NCI-H2081 (cell line): ENCODE results near the gene RINT1.

Experiments used
- DNase-seq, 2 experiments: peaks; one replicate each; lab custom pipeline; 2025; lab: John Stamatoyannopoulos, UW

The RINT1 gene

GRCh38 chr7:105599551-105599950, 67.5 kb downstream of the RINT1 start:
- no peak for DNase-seq

DNA sequence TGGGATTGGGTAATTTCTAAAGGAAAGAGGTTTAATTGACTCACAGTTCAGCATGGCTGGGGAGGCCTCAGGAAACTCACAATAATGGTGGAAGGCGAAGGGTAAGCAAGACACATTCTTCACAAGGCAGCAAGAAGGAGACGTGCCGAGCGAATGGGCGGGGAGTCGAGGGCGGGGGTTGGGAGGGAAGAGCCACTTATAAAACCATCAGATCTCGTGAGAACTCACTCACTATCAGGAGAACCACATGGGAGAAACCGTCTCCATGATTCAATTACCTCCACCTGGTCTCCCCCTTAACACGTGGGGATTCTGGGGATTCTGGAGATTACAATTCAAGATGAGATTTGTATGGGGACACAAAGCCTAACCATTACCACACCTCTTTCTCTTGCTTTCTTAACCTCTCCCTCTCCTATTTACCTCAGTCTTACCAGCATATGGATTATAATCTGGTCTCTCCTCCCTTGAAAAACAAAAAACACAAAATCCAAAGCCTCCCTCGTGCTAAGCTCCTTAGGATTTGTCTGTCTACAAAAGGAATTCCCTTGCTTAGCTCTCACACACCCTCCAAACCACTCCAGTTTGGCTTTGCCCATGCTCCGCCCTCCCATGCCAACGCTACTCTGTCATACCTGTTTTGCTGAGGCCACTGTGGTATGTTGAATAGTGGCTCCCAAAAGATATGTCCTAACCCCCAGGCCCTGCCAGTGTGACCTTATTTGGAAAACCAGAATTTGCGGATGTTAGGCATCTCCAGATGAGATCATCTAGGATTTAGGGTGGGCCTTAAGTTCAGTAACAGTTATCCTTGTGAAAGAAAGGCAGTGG, 68.9 kb downstream of the RINT1 start:
- DNase-seq: no peak

DNA sequence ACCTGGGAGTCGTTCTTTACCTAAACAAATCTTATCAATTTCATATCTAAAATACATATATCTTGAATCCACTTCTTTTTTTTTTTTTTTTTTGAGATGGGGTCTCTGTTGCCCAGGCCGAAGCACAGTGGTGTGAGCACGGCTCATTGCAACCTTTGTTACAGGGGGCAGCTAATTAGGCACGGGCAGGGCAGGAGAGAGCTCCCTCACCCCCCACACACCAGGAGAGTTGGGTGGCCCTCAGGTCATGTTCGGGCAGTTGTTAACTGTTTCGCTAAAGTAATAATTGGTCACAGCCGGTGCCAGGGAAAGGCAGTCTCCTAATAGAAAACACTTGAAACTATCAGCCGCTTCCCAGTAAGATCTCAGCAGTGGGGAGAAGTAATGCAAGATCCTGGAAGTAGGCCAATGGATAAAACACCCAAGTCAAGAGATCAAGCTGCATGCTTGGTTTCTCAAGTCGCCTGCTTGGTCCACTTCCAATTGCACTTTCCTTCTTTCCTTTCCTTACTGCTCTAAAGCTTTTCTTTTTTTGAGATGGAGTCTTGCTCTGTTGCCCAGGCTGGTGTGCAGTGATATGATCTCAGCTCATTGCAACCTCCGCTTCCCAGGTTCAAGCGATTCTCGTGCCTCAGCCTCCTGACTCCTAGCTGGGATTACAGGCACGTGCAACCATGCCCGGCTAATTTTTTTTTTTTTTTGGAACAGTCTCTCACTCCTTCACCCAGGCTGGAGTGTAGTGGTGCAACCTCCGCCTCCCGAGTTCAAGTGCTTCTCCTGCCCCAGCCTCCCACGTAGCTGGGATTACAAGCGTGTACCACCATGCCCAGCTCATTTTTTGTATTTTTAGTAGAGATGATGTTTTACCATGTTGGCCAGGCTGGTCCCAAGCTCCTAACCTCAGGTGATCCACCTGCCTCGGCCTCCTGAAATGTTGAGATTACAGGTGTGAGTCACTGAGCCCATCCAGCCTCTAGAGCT, 70.6 kb downstream of the RINT1 start:
- no peak for DNase-seq

DNA sequence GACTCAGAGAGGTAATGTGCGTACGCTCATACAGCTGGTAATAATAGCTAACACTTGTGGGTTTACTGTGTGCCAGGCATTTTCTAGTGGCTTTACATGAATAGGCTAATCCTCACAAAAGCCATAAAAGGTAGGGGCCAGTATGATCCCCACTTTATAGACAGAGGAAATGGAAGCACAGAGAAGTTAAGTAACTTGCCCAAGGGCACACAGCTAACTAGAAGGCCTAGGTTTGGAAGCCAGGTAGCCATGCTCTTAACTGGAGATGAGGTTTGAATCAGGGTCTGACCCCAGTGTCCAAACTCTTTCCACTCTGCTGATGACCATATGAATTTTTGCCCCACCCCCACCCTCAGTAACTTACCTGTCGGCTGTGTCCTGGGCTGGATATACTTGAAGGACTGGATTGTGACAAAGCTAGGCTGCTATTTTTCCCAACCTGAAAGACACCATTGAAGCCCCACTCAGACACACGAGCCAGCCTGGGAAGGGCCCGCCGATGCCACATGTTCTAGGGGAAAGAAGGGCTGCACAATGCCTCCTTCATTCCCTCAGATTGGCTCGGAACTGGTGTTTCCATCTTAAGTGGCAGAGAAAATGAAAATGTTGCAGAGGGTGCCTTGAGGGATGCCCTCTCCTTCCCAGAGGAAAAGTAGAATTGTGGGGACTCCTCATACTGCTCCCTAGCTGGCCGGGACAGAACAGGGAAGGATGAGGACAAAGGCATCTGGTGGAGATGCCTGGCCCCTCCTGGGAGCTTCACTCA, 78.3 kb downstream of the RINT1 start:
- no peak for DNase-seq

DNA sequence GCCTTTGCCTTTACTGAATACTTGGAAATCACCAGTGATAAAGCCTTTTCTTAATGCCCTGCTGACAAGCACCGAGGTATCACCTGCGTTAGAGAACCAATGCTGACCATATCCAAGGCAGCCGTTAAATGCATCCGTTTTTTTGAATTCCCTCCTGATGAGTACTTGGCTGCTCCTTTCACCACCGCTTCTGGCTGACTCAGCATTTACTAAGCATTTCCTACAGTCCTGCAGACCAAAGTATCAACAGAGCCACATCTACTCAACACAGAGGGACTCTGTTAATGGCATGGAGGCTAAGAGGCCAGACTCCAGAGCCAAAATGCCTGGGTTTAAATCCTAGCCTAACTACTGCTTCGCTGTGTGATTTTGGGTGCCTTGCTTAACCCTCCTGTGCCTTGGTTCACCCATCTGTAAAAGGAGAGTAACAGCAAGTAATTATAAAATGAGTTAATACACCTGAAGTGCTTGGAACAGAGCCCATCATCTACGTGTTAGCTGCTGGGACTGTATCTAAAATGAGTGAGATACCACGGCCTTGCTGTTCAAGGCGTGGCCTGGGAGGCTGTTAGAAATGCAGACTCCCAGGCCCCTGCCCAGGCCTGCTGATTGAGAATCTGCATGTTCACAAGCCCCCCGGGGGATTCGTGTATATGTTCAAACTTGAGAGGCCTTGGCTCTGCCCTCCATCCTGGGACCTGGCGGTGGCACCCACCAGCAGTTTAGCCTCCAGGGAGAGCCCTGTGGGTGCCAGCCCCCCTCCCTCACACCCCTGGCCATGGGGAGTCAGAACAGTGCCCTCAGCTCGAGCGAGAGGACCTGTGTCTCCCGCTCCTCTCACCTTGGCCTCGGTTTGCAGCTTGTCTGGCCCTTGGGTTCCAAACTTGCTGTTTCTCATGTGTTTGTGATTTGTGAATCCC, 80.1 kb downstream of the RINT1 start:
- no peak for DNase-seq

DNA sequence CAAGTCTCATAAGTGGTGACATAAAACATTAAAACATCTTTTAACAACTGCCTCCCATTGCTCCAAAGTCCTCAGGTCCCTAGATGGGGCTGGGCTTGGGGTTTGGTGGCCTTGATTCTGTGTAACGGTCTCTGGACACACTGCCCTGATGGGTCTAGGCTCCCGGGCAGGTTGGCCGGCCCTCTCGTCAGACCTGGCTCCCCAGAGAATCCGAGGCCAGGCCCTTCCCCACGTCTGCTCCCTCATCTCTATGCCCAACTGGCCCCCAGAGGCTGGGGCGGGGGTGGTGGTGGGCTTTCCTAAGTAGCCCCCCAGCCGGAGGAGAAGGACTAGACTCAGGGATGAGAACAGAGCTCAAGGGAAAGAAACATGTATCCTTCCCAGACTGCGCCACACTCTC, 80.8 kb downstream of the RINT1 start:
- DNase-seq: no peak

DNA sequence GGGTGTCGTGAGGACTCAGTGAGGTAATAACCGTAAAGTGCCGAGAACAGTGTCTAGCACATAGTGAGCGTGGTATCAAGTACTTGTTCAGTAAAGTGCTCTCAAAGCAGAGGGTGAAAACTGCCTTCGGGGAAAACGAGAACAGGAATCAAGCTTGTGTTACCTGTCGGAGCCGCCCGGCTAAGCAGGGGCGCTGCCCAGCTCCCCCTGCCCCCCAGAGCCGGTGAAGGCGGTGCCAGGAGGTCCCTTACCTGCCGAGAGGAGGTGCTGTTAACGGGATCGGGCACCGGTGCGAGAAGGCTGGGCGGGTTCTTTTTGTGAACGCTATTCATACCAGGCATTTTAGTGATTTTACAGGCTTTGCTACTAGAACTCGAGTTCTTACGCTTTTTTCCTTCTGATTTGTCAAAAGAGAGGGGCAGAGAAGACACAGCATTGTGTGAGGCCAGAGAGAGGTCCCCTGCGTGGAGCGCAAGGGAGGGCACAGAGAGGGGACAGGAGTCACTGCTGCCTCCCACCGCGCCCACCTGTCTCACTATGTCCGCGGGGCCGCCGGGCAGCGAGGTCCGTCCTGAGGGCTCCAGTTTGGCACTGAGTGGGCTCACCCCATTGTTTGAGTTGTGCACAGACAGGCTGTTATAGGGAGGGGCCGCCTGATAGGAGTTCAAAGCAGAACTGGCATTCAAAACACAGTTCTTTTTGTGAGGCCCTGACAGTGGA, 81.8 kb downstream of the RINT1 start:
- DNase-seq: no peak

- DNase-seq: no peak
Observed at GRCh38 chr7:105614341-105614840, 82.4 kb downstream of the RINT1 start.
